ENCODE results near the gene CASP2.

CASP2 gene

DNA sequence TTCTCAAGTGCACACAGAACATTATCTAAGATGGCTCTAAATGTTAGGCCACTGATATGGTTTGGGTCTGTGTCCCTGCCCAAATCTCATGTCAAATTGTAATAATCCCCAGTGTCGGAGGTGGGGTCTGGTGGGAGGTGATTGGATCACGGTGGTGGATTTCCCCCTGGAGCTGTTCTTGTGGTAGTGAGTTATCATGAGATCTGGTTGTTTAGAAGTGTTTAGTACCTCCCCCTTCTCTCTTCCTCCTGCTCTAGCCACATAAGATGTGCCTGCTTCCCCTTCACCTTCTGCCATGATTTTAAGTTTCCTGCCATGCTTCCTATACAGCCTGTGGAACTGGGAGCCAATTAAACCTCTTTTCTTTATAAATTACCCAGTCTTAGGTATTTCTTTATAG lies 36.1 kb upstream of the CASP2 start:
- H3K4me3 ChIP-seq (ENCODE audit: low read depth, low read length): no peak overlapping the region
- DNase-seq (ENCODE audit: low read depth): no peak
- TF ChIP-seq, protein P1, sequence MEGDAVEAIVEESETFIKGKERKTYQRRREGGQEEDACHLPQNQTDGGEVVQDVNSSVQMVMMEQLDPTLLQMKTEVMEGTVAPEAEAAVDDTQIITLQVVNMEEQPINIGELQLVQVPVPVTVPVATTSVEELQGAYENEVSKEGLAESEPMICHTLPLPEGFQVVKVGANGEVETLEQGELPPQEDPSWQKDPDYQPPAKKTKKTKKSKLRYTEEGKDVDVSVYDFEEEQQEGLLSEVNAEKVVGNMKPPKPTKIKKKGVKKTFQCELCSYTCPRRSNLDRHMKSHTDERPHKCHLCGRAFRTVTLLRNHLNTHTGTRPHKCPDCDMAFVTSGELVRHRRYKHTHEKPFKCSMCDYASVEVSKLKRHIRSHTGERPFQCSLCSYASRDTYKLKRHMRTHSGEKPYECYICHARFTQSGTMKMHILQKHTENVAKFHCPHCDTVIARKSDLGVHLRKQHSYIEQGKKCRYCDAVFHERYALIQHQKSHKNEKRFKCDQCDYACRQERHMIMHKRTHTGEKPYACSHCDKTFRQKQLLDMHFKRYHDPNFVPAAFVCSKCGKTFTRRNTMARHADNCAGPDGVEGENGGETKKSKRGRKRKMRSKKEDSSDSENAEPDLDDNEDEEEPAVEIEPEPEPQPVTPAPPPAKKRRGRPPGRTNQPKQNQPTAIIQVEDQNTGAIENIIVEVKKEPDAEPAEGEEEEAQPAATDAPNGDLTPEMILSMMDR (IDR thresholded peaks at IDR 0.05; ENCODE audit: low read depth, low read length, missing control alignments): no peak
- in situ Hi-C loops (cut with HindIII; ENCODE audit: low sequenced_read_pairs): no loop called here

DNA sequence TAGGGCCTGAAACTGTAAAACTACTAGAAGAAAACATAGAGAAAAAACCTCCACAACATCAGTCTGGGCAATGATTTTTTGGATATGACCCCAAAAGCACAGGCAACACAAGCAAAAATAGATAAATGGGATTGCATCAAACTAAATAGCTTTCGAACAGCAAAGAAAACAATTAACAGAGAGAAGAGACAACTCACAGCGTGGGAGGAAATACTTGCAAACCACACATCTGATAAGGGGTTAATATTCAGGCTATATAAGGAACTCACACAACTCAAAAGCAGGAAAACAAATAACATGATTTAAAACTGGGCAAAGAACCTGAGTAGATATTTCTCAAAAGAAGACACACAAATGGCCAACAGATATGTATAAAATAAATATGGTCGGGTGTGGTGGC lies 32.6 kb upstream of the CASP2 start:
- TF ChIP-seq, protein P1 (IDR thresholded peaks at IDR 0.05; ENCODE audit: low read depth, low read length, missing control alignments): no peak
- DNase-seq (ENCODE audit: low read depth): no peak
- in situ Hi-C loops (cut with HindIII; ENCODE audit: low sequenced_read_pairs): no loop called here
- no peak overlapping the region for H3K4me3 ChIP-seq (ENCODE audit: low read depth, low read length)

GRCh38 chr7:143256325-143256724 lies 31.8 kb upstream of the CASP2 start:
- H3K4me3 ChIP-seq (ENCODE audit: low read depth, low read length): no peak overlapping the region
- in situ Hi-C loops (cut with HindIII; ENCODE audit: low sequenced_read_pairs): no loop called here
- no peak for DNase-seq (ENCODE audit: low read depth)
- TF ChIP-seq, protein P1 (IDR thresholded peaks at IDR 0.05; ENCODE audit: low read depth, low read length, missing control alignments): peak; percentile 7

- H3K4me3 ChIP-seq (ENCODE audit: low read depth, low read length): no peak overlapping the region
- TF ChIP-seq, protein P1 (IDR thresholded peaks at IDR 0.05; ENCODE audit: low read depth, low read length, missing control alignments): no peak
- DNase-seq (ENCODE audit: low read depth): no peak
- in situ Hi-C loops (cut with HindIII; ENCODE audit: low sequenced_read_pairs): no loop called here
Observed at GRCh38 chr7:143256932-143257331, 31.2 kb upstream of the CASP2 start.

- in situ Hi-C loops (cut with HindIII; ENCODE audit: low sequenced_read_pairs): no loop called here
- DNase-seq (ENCODE audit: low read depth): no peak
- TF ChIP-seq, protein P1 (IDR thresholded peaks at IDR 0.05; ENCODE audit: low read depth, low read length, missing control alignments): no peak
- H3K4me3 ChIP-seq (ENCODE audit: low read depth, low read length): no peak overlapping the region
Observed at GRCh38 chr7:143257501-143257900, 30.6 kb upstream of the CASP2 start.

- H3K4me3 ChIP-seq (ENCODE audit: low read depth, low read length): no peak overlapping the region
- in situ Hi-C loops (cut with HindIII; ENCODE audit: low sequenced_read_pairs): no loop called here
- TF ChIP-seq, protein P1 (IDR thresholded peaks at IDR 0.05; ENCODE audit: low read depth, low read length, missing control alignments): no peak
- DNase-seq (ENCODE audit: low read depth): no peak
Observed at GRCh38 chr7:143258831-143259230, 29.3 kb upstream of the CASP2 start.

- TF ChIP-seq, protein P1 (IDR thresholded peaks at IDR 0.05; ENCODE audit: low read depth, low read length, missing control alignments): no peak
- in situ Hi-C loops (cut with HindIII; ENCODE audit: low sequenced_read_pairs): no loop called here
- no peak overlapping the region for H3K4me3 ChIP-seq (ENCODE audit: low read depth, low read length)
- no peak for DNase-seq (ENCODE audit: low read depth)
Observed at GRCh38 chr7:143259765-143260164, 28.4 kb upstream of the CASP2 start.
